Measurements from ENCODE around the gene CGGBP1. TPM values are rescaled to one million over a fixed set of nuclear protein-coding genes. Genes with fewer than 3 reads are reported as not detected.

CGGBP1 gene
- total RNA-seq, 1 donor from 2014 or later: 59.5 TPM

GRCh38 chr3:88009066-88009465, 49.7 kb downstream of the CGGBP1 start:
- no peak overlapping the region for H3K4me3 ChIP-seq (ENCODE audit: insufficient read depth, low read depth, low read length)
- Mint-ChIP-seq H3K27ac (ENCODE audit: unreplicated experiment) (no peak overlapping the region), H3K4me1 (ENCODE audit: low read depth, unreplicated experiment) (no peaks in the 10 kb centered on the region), H3K9me3 (ENCODE audit: unreplicated experiment) (peaks cover 3% of the 10 kb centered on the region), H3K36me3 (ENCODE audit: low read depth, unreplicated experiment) (no peaks in the 10 kb centered on the region), H3K27me3 (ENCODE audit: low read depth, unreplicated experiment) (peaks cover 1% of the 10 kb centered on the region), H3K4me3 (ENCODE audit: unreplicated experiment) (no peak overlapping the region)
- H3K36me3 ChIP-seq (ENCODE audit: insufficient read depth, low read length): no peaks in the 10 kb centered on the region
- H3K9ac ChIP-seq (ENCODE audit: low read length): no peak overlapping the region
- H3K9me3 ChIP-seq (ENCODE audit: insufficient read depth, low read depth, low read length): no peaks in the 10 kb centered on the region
- H3K79me2 ChIP-seq (ENCODE audit: insufficient read depth, low read length): no peaks in the 10 kb centered on the region
- H3K27me3 ChIP-seq (ENCODE audit: insufficient read depth, low read length): no peaks in the 10 kb centered on the region
- no peaks in the 10 kb centered on the region for H4K20me1 ChIP-seq (ENCODE audit: insufficient read depth, low read length)
- FAIRE-seq (no peak), DNase-seq (ENCODE audit: low read depth) (no peak)
- no peak for TF ChIP-seq EZH2 (IDR thresholded peaks at IDR 0.05; ENCODE audit: insufficient read depth, low read length)
- TF ChIP-seq, protein P1, sequence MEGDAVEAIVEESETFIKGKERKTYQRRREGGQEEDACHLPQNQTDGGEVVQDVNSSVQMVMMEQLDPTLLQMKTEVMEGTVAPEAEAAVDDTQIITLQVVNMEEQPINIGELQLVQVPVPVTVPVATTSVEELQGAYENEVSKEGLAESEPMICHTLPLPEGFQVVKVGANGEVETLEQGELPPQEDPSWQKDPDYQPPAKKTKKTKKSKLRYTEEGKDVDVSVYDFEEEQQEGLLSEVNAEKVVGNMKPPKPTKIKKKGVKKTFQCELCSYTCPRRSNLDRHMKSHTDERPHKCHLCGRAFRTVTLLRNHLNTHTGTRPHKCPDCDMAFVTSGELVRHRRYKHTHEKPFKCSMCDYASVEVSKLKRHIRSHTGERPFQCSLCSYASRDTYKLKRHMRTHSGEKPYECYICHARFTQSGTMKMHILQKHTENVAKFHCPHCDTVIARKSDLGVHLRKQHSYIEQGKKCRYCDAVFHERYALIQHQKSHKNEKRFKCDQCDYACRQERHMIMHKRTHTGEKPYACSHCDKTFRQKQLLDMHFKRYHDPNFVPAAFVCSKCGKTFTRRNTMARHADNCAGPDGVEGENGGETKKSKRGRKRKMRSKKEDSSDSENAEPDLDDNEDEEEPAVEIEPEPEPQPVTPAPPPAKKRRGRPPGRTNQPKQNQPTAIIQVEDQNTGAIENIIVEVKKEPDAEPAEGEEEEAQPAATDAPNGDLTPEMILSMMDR (IDR thresholded peaks at IDR 0.05; ENCODE audit: insufficient read depth, low read depth, low read length): no peak
- no peak overlapping the region for H2AFZ ChIP-seq (ENCODE audit: low read depth, low read length)
- no peak overlapping the region for H3K27ac ChIP-seq (ENCODE audit: low read depth, low read length)
- H3K4me2 ChIP-seq (ENCODE audit: low read length): no peak overlapping the region
- H3K4me1 ChIP-seq (ENCODE audit: insufficient read depth, low read length): no peaks in the 10 kb centered on the region

DNA sequence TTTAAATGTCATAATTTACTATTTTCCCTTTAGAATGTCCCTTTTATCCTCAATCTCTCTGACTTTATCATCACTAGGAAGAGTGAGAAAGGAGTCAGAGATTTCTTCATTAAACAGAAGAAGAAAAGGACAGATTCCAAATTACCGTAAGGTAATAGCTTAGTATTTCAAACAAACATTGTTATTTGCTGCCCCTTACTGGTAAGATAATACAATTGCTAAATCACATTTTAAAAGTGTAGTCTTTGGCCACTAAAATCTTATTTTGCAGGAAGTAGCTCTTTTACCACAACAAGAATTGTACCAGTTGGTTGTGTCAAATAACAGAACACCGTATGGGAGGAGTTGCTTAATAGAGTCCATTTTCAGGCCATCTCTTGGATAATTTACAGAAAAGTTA, 53.7 kb downstream of the CGGBP1 start:
- Mint-ChIP-seq H3K36me3 (ENCODE audit: low read depth, unreplicated experiment) (no peaks in the 10 kb centered on the region), H3K27me3 (ENCODE audit: low read depth, unreplicated experiment) (no peaks in the 10 kb centered on the region), H3K27ac (ENCODE audit: unreplicated experiment) (no peak overlapping the region), H3K9me3 (ENCODE audit: unreplicated experiment) (peaks cover 3% of the 10 kb centered on the region), H3K4me1 (ENCODE audit: low read depth, unreplicated experiment) (no peaks in the 10 kb centered on the region), H3K4me3 (ENCODE audit: unreplicated experiment) (no peak overlapping the region)
- Histone ChIP-seq H3K79me2 (ENCODE audit: insufficient read depth, low read length) (no peaks in the 10 kb centered on the region), H3K4me1 (ENCODE audit: insufficient read depth, low read length) (no peaks in the 10 kb centered on the region), H3K4me2 (ENCODE audit: low read length) (no peak overlapping the region), H3K9ac (ENCODE audit: low read length) (no peak overlapping the region), H3K9me3 (ENCODE audit: insufficient read depth, low read depth, low read length) (no peaks in the 10 kb centered on the region), H3K27me3 (ENCODE audit: insufficient read depth, low read length) (no peaks in the 10 kb centered on the region), H3K36me3 (ENCODE audit: insufficient read depth, low read length) (no peaks in the 10 kb centered on the region), H3K27ac (ENCODE audit: low read depth, low read length) (no peak overlapping the region), H2AFZ (ENCODE audit: low read depth, low read length) (no peak overlapping the region), H3K4me3 (ENCODE audit: insufficient read depth, low read depth, low read length) (no peak overlapping the region), H4K20me1 (ENCODE audit: insufficient read depth, low read length) (no peaks in the 10 kb centered on the region)
- FAIRE-seq (peak; percentile 64), DNase-seq (ENCODE audit: low read depth) (peak; percentile 33)
- TF ChIP-seq, protein P1 (IDR thresholded peaks at IDR 0.05; ENCODE audit: insufficient read depth, low read depth, low read length): peak; percentile 40
- TF ChIP-seq EZH2 (IDR thresholded peaks at IDR 0.05; ENCODE audit: insufficient read depth, low read length): no peak

GRCh38 chr3:88003115-88003755, 55.6 kb downstream of the CGGBP1 start:
- H3K4me3 Mint-ChIP-seq (ENCODE audit: unreplicated experiment): no peak overlapping the region
- H3K4me1 Mint-ChIP-seq (ENCODE audit: low read depth, unreplicated experiment): no peaks in the 10 kb centered on the region
- Histone ChIP-seq H2AFZ (ENCODE audit: low read depth, low read length) (no peak overlapping the region), H3K27ac (ENCODE audit: low read depth, low read length) (no peak overlapping the region), H3K4me2 (ENCODE audit: low read length) (no peak overlapping the region), H3K9me3 (ENCODE audit: insufficient read depth, low read depth, low read length) (no peaks in the 10 kb centered on the region), H3K79me2 (ENCODE audit: insufficient read depth, low read length) (no peaks in the 10 kb centered on the region), H3K4me3 (ENCODE audit: insufficient read depth, low read depth, low read length) (no peak overlapping the region), H3K36me3 (ENCODE audit: insufficient read depth, low read length) (no peaks in the 10 kb centered on the region), H3K4me1 (ENCODE audit: insufficient read depth, low read length) (no peaks in the 10 kb centered on the region), H3K27me3 (ENCODE audit: insufficient read depth, low read length) (no peaks in the 10 kb centered on the region), H4K20me1 (ENCODE audit: insufficient read depth, low read length) (no peaks in the 10 kb centered on the region), H3K9ac (ENCODE audit: low read length) (no peak overlapping the region)
- DNase-seq (ENCODE audit: low read depth): peak; percentile 23
- no peaks in the 10 kb centered on the region for H3K36me3 Mint-ChIP-seq (ENCODE audit: low read depth, unreplicated experiment)
- H3K27ac Mint-ChIP-seq (ENCODE audit: unreplicated experiment): no peak overlapping the region
- TF ChIP-seq, protein P1 (IDR thresholded peaks at IDR 0.05; ENCODE audit: insufficient read depth, low read depth, low read length): peak; percentile 79
- no peak for TF ChIP-seq EZH2 (IDR thresholded peaks at IDR 0.05; ENCODE audit: insufficient read depth, low read length)
- peaks cover 2% of the 10 kb centered on the region for H3K9me3 Mint-ChIP-seq (ENCODE audit: unreplicated experiment)
- no peaks in the 10 kb centered on the region for H3K27me3 Mint-ChIP-seq (ENCODE audit: low read depth, unreplicated experiment)
- FAIRE-seq: no peak
